ENCODE results near the gene STEAP3.

DNA sequence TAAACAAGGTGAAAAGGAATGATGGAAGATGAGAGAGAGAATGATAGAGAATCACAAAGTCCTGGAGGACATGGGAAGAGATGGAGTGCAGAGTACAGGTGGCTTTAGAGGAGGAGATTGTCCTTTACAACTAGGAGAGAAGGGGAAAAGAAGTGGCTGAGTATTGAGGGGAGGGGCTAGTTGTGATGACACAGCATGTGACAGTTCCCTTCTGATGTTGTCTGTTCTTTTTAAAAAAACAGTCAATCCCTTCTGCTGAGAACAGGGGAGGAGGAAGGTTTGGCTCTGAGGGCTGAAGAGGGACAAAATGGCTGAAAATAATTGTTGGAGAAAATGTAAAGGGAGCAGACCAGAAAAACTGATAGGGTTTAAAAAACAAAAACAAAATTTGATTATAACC is 44.0 kb downstream of the STEAP3 start:
- no peak for TF ChIP-seq CTCF (IDR thresholded peaks at IDR 0.05; ENCODE audit: insufficient read depth, low read depth, low read length)
- no peak for TF ChIP-seq EZH2 (IDR thresholded peaks at IDR 0.05; ENCODE audit: insufficient read depth, low read length)

All from astrocyte (in vitro differentiated cells and primary cell).